A549 (cell line): ENCODE data around the gene CFAP410. TPM values are rescaled to one million over a fixed set of nuclear protein-coding genes. Genes with fewer than 3 reads are reported as not detected.

Experiments used
- ATAC-seq, 2 experiments: fragments of 200-7000 bp in 1 of 2; fragments of >200 bp in 1 of 2; cut with Nextera tagmentation in 1 of 2; cut with Tn5 transposase in 1 of 2; 3 replicates each; pipeline versions ENCODE4 v1.8.0 to v1.9.1; 2018 to 2020; ENCODE audit warnings: mild to moderate bottlenecking in 1 of 2, moderate library complexity in 1 of 2
- CTCF ChIA-PET: fragments of 300-600 bp; sonication (Branson Sonifier 250); formaldehyde crosslinking; extraction: SDS; loops from one replicate; lab custom pipeline; 2021; ENCODE audit warnings: antibody characterized with exemption, inconsistent platforms; lab: Yijun Ruan, JAX
- POLR2A ChIA-PET: fragments of 350-600 bp; formaldehyde crosslinking; extraction: SDS; loops from one replicate; lab custom pipeline; 2021; ENCODE audit warnings: antibody characterized with exemption, inconsistent platforms; lab: Yijun Ruan, JAX
- DNase-seq, 2 experiments: peaks; one replicate each; pipeline versions ENCODE4 v3.0.0 to v3.0.0-alpha.2; 2011 to 2016; ENCODE audit warnings: low read depth in 1 of 2, low spot score in 1 of 2
- FAIRE-seq: peaks from 2 replicates; lab custom pipeline; 2011; peaks lifted over from hg19 to GRCh38; lab: Jason Lieb, UNC
- H3K27ac ChIP-seq, 2 experiments: fragments of >200 bp; sonication (Bioruptor Twin); formaldehyde crosslinking; 3 replicates each; pipeline ENCODE4 v1.5.1; 2016 to 2017
- H3K4me1 ChIP-seq: fragments of >200 bp; sonication (Bioruptor Twin); formaldehyde crosslinking; 3 replicates; pipeline ENCODE4 v1.6.1; 2016
- H3K4me2 ChIP-seq: fragments of >200 bp; sonication (Bioruptor Twin); formaldehyde crosslinking; 3 replicates; pipeline ENCODE4 v1.6.1; 2016
- H3K4me3 ChIP-seq: fragments of >200 bp; sonication (Bioruptor Twin); formaldehyde crosslinking; 3 replicates; pipeline ENCODE4 v1.5.1; 2016
- H3K9me3 ChIP-seq: fragments of >200 bp; sonication (Bioruptor Twin); formaldehyde crosslinking; 3 replicates; pipeline ENCODE4 v1.6.1; 2016
- BHLHE40 ChIP-seq: IDR thresholded peaks from 2 replicates; pipeline ENCODE4 v1.6.1; 2012; ENCODE audit warnings: low read depth, low read length, inconsistent platforms
- CBX8 ChIP-seq: fragments of 200-600 bp; sonication (generic); IDR thresholded peaks from 2 replicates; pipeline ENCODE4 v1.6.1; 2016
- CEBPB ChIP-seq, 2 experiments: fragments of >200 bp in 1 of 2; sonication (Bioruptor Twin) in 1 of 2; formaldehyde crosslinking in 1 of 2; IDR thresholded peaks; 2 replicates each; pipeline ENCODE4 v1.6.1; 2012 to 2016
- EHF ChIP-seq: fragments of 250-450 bp; sonication (Bioruptor Pico); IDR thresholded peaks from 2 replicates; pipeline ENCODE4 v1.5.0; 2020; ENCODE audit warnings: mild to moderate bottlenecking
- EHMT2 ChIP-seq: fragments of 200-600 bp; sonication (generic); IDR thresholded peaks from 2 replicates; pipeline ENCODE4 v1.6.1; 2016; ENCODE audit warnings: antibody characterized with exemption, low read depth, mild to moderate bottlenecking, moderate library complexity
- ESRRA ChIP-seq: fragments of 150-350 bp; IDR thresholded peaks from 2 replicates; pipeline ENCODE4 v1.6.1; 2014; ENCODE audit warnings: mild to moderate bottlenecking, low read length, borderline replicate concordance
- FOSB ChIP-seq: fragments of 250-450 bp; sonication (Bioruptor Pico); IDR thresholded peaks from 2 replicates; pipeline ENCODE4 v1.5.0; 2020; ENCODE audit warnings: mild to moderate bottlenecking, moderate library complexity
- FOSL2 ChIP-seq, 2 experiments: fragments of 450-650 bp in 1 of 2; fragments of >200 bp in 1 of 2; sonication (Bioruptor Twin) in 1 of 2; formaldehyde crosslinking; IDR thresholded peaks; 2 replicates each; pipeline versions ENCODE4 v1.5.0 to v1.6.1; 2016 to 2020; ENCODE audit warnings: mild to moderate bottlenecking in 1 of 2, moderate library complexity in 1 of 2
- HDAC2 ChIP-seq: fragments of 200-600 bp; sonication (generic); IDR thresholded peaks from 2 replicates; pipeline ENCODE4 v1.6.1; 2016
- HOXB5 ChIP-seq: fragments of 250-450 bp; sonication (Bioruptor Pico); IDR thresholded peaks from 2 replicates; pipeline ENCODE4 v1.5.0; 2020; ENCODE audit warnings: mild to moderate bottlenecking, moderate library complexity
- KDM1A ChIP-seq: fragments of 200-600 bp; sonication (generic); IDR thresholded peaks from 2 replicates; pipeline ENCODE4 v1.6.1; 2016; ENCODE audit warnings: low read depth, mild to moderate bottlenecking
- KDM5A ChIP-seq: fragments of 200-600 bp; sonication (generic); IDR thresholded peaks from 2 replicates; pipeline ENCODE4 v1.6.1; 2016; ENCODE audit warnings: antibody characterized with exemption, mild to moderate bottlenecking
- MYC ChIP-seq: IDR thresholded peaks from 2 replicates; pipeline ENCODE4 v1.6.1; 2012; ENCODE audit warnings: mild to moderate bottlenecking, inconsistent platforms, low read length, improper control_type of control experiment, borderline replicate concordance
- NFE2L2 ChIP-seq: fragments of 150-350 bp; conservative IDR thresholded peaks from 2 replicates; pipeline ENCODE4 v1.6.1; 2014; ENCODE audit warnings: low read length
- NPAS2 ChIP-seq: fragments of 250-450 bp; sonication (Bioruptor Pico); IDR thresholded peaks from 2 replicates; pipeline ENCODE4 v1.8.0; 2022; ENCODE audit warnings: mild to moderate bottlenecking, moderate library complexity, borderline replicate concordance
- NR3C1 ChIP-seq: fragments of >200 bp; sonication (Bioruptor Twin); formaldehyde crosslinking; IDR thresholded peaks from 3 replicates; pipeline ENCODE4 v1.6.1; 2017
- POLR2A ChIP-seq: IDR thresholded peaks from 2 replicates; pipeline ENCODE4 v1.6.1; 2012; ENCODE audit warnings: mild to moderate bottlenecking, low read length
- RFX5 ChIP-seq: fragments of 450-650 bp; IDR thresholded peaks from 2 replicates; pipeline ENCODE4 v1.7.1; 2014; ENCODE audit warnings: antibody characterized with exemption, mild to moderate bottlenecking, moderate library complexity
- TFCP2L1 ChIP-seq: fragments of 250-450 bp; sonication (Bioruptor Pico); IDR thresholded peaks from 2 replicates; pipeline ENCODE4 v1.5.0; 2021; ENCODE audit warnings: mild to moderate bottlenecking
- TP53 ChIP-seq: fragments of 250-450 bp; sonication (Bioruptor Pico); IDR thresholded peaks from 2 replicates; pipeline ENCODE4 v1.5.0; 2021; ENCODE audit warnings: mild to moderate bottlenecking, moderate library complexity
- ZC3H11A ChIP-seq: fragments of 450-650 bp; IDR thresholded peaks from 2 replicates; pipeline ENCODE4 v1.6.1; 2014; ENCODE audit warnings: antibody characterized with exemption, mild to moderate bottlenecking
- ZNF302 ChIP-seq: fragments of 250-450 bp; sonication (Bioruptor Pico); IDR thresholded peaks from 2 replicates; pipeline ENCODE4 v1.9.0; 2021; ENCODE audit warnings: inconsistent platforms, mild to moderate bottlenecking, moderate library complexity
- WGBS: methylation state at CpG from one replicate; pipeline ENCODE4 v1.1.6; 2017; ENCODE audit errors: missing lambda C conversion rate; 5-methylcytosine and 5-hydroxymethylcytosine counted together
- polyA plus RNA-seq, 4 experiments: library from polyadenylated mRNA; depleted of rRNA in 3 of 4; stranded (reverse); fragments of >200 nt; fragmentation: RNase III in 1 of 4; extraction: RNeasy Plus Mini Kit Qiagen cat#74134 plus additional on column Dnase treatment in 1 of 4; gene quantifications; 2 replicates in 3 of 4; 3 replicates in 1 of 4; pipeline ENCODE4 v1.2.3, GENCODE V29; 2011 to 2017
- TF ChIP-seq, protein P1 (sequence below): IDR thresholded peaks from 2 replicates; pipeline ENCODE4 v1.6.1; 2012
- TF ChIP-seq, protein P2 (sequence below): fragments of 150-350 bp; IDR thresholded peaks from 2 replicates; pipeline ENCODE4 v1.6.1; 2014; ENCODE audit warnings: low read depth, mild to moderate bottlenecking, low read length
- TF ChIP-seq, protein P3 (sequence below): fragments of 250-450 bp; sonication (Bioruptor Pico); IDR thresholded peaks from 2 replicates; pipeline ENCODE4 v1.5.0; 2020; ENCODE audit warnings: low read depth, mild to moderate bottlenecking, moderate library complexity
- TF ChIP-seq, protein P4 (sequence below): fragments of 200-600 bp; sonication (generic); IDR thresholded peaks from 2 replicates; pipeline ENCODE4 v1.6.1; 2016; ENCODE audit warnings: antibody characterized with exemption, mild to moderate bottlenecking, moderate library complexity
- TF ChIP-seq, protein P5 (sequence below): IDR thresholded peaks from 2 replicates; pipeline ENCODE4 v1.6.1; 2012
- TF ChIP-seq, protein P6 (sequence below): fragments of 450-650 bp; IDR thresholded peaks from 2 replicates; pipeline ENCODE4 v1.6.1; 2014; ENCODE audit warnings: antibody characterized with exemption

The CFAP410 gene
- polyA plus RNA-seq, 2 of the 4 experiments (the other 2 are of a cell fraction): 3.2 to 7.1 TPM

DNA sequence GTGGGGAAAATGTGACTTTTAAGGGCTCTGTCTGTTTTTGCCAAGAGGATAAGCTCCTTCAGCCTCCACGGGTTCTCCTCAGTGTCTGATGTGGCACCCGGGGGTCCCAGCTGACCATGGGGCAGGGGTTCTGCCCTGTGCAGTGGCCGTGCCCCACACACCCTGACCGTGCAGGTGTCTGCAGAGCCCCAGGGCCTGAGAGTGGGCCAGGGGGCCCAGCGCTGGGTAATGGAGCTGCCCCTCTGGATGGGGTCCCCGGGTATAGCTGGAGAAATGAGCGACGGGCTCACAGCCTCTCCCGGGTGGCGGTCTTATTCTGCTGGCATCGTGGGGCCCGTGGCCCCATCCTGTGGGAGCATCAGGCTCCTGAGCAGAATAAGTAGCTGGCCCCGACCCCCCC lies 42.3 kb downstream of the CFAP410 start:
- DNase-seq: no peak
- WGBS: 56% methylated on average over 9 of the region's 13 CpGs
- TF ChIP-seq ESRRA: no peak
- no peak for TF ChIP-seq HDAC2
- TF ChIP-seq TFCP2L1 (CRISPR knock-in tag): no peak
- no peak for TF ChIP-seq MYC
- TF ChIP-seq NPAS2: no peak
- TF ChIP-seq NFE2L2: no peak
- TF ChIP-seq BHLHE40: no peak
- no peak for TF ChIP-seq TP53 (CRISPR knock-in tag)
- no peak for TF ChIP-seq KDM5A
- no peak for TF ChIP-seq NR3C1
- TF ChIP-seq, protein P1, sequence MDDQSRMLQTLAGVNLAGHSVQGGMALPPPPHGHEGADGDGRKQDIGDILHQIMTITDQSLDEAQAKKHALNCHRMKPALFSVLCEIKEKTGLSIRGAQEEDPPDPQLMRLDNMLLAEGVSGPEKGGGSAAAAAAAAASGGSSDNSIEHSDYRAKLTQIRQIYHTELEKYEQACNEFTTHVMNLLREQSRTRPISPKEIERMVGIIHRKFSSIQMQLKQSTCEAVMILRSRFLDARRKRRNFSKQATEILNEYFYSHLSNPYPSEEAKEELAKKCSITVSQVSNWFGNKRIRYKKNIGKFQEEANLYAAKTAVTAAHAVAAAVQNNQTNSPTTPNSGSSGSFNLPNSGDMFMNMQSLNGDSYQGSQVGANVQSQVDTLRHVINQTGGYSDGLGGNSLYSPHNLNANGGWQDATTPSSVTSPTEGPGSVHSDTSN: no peak
- TF ChIP-seq, protein P2, sequence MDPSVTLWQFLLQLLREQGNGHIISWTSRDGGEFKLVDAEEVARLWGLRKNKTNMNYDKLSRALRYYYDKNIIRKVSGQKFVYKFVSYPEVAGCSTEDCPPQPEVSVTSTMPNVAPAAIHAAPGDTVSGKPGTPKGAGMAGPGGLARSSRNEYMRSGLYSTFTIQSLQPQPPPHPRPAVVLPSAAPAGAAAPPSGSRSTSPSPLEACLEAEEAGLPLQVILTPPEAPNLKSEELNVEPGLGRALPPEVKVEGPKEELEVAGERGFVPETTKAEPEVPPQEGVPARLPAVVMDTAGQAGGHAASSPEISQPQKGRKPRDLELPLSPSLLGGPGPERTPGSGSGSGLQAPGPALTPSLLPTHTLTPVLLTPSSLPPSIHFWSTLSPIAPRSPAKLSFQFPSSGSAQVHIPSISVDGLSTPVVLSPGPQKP: no peak
- TF ChIP-seq POLR2A: no peak
- TF ChIP-seq, protein P3, sequence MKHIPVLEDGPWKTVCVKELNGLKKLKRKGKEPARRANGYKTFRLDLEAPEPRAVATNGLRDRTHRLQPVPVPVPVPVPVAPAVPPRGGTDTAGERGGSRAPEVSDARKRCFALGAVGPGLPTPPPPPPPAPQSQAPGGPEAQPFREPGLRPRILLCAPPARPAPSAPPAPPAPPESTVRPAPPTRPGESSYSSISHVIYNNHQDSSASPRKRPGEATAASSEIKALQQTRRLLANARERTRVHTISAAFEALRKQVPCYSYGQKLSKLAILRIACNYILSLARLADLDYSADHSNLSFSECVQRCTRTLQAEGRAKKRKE (CRISPR knock-in tag): no peak
- TF ChIP-seq KDM1A: no peak
- TF ChIP-seq, all 56 proteins: peak for 0
- Histone ChIP-seq H3K27ac (no peak overlapping the region), H3K4me3 (no peak overlapping the region), H3K4me2 (no peak overlapping the region), H3K9me3 (no peaks in the 10 kb centered on the region), H3K4me1 (peaks cover 28% of the 10 kb centered on the region)
- ChIA-PET POLR2A (no interaction called here), CTCF (interaction anchor here (0.7 to 2.2 kb wide), 9 partner anchors 9 to 38 kb away, joined by 3 to 11 read pairs (median 6); partner anchors contain the start of genes AIRE and DNMT3L)
- ATAC-seq (no peak), FAIRE-seq (no peak)

DNA sequence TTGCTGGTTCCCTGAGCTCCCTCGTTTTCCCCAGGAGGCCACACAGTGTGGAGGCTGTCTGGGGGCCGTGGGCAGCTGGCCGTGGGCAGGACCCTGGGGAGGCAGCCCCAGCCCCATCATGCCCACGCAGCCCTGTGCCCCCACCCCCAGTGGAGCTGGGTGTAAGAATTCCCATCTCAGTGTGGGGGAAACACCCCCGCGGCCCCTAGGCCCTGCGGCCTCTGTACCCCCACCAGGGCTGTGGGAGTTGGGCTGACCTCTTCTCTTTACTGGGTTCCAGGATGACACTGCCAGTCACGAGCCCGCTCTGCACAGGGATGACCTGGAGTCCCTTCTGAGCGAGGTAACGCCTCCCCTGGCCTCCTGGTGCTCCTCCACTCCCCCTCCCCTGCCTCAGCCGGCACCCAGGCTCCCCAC lies 43.1 kb downstream of the CFAP410 start:
- WGBS: no CpG with 5 or more reads among the region's 12 CpGs
- FAIRE-seq (no peak), ATAC-seq (no peak)

DNA sequence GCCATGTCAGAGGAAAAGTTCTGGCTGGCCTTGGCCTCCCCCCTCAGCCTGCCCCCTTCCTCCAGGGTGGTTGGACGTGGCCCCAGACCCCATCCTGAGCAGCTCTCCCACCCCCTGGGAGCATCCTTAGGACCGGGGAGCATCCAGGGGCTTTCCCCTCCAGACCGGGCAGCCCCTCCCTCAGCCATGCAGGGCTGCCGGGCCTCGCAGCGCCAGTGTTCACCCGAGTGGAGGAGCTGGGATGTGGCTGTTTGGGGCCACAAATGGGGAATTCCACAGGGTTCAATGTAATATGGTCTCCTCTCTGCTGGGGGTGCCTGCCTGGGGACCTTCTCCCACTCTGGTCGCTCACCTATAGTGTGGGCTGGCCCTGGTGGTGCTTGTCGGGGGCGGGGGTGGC lies 43.5 kb downstream of the CFAP410 start:
- Histone ChIP-seq H3K4me2 (no peak overlapping the region), H3K4me1 (peaks cover 18% of the 10 kb centered on the region), H3K4me3 (no peak overlapping the region), H3K27ac (peak overlapping the region in 1 of 2 experiments; percentile 55; a peak in 3 of 6 replicates), H3K9me3 (no peaks in the 10 kb centered on the region)
- DNase-seq (no peak), ATAC-seq (no peak), FAIRE-seq (no peak)
- ChIA-PET POLR2A (no interaction called here), CTCF (interaction anchor here (1.4 to 1.9 kb wide), 2 partner anchors 9 to 38 kb away, joined by 3 to 10 read pairs; no protein-coding TSS in a partner anchor)
- 100% methylated on average over 1 of the region's 10 CpGs for WGBS
- no peak for TF ChIP-seq ESRRA
- TF ChIP-seq FOSB (CRISPR knock-in tag): no peak
- TF ChIP-seq HOXB5 (CRISPR knock-in tag): no peak
- TF ChIP-seq EHF (CRISPR knock-in tag): no peak
- TF ChIP-seq, protein P1: no peak
- no peak for TF ChIP-seq EHMT2
- no peak for TF ChIP-seq RFX5
- no peak for TF ChIP-seq ZC3H11A
- no peak for TF ChIP-seq ZNF302 (CRISPR knock-in tag)
- TF ChIP-seq, protein P4, sequence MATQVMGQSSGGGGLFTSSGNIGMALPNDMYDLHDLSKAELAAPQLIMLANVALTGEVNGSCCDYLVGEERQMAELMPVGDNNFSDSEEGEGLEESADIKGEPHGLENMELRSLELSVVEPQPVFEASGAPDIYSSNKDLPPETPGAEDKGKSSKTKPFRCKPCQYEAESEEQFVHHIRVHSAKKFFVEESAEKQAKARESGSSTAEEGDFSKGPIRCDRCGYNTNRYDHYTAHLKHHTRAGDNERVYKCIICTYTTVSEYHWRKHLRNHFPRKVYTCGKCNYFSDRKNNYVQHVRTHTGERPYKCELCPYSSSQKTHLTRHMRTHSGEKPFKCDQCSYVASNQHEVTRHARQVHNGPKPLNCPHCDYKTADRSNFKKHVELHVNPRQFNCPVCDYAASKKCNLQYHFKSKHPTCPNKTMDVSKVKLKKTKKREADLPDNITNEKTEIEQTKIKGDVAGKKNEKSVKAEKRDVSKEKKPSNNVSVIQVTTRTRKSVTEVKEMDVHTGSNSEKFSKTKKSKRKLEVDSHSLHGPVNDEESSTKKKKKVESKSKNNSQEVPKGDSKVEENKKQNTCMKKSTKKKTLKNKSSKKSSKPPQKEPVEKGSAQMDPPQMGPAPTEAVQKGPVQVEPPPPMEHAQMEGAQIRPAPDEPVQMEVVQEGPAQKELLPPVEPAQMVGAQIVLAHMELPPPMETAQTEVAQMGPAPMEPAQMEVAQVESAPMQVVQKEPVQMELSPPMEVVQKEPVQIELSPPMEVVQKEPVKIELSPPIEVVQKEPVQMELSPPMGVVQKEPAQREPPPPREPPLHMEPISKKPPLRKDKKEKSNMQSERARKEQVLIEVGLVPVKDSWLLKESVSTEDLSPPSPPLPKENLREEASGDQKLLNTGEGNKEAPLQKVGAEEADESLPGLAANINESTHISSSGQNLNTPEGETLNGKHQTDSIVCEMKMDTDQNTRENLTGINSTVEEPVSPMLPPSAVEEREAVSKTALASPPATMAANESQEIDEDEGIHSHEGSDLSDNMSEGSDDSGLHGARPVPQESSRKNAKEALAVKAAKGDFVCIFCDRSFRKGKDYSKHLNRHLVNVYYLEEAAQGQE: no peak
- no peak for TF ChIP-seq CEBPB (IDR thresholded peaks at IDR 0.05)

More for the DNA sequence above, 43.1 kb downstream of the CFAP410 start:
- no peak overlapping the region for H3K4me2 ChIP-seq
- POLR2A ChIA-PET: no interaction called here
- peaks cover 23% of the 10 kb centered on the region for H3K4me1 ChIP-seq
- H3K27ac ChIP-seq: peak overlapping the region in 1 of 2 experiments; percentile 55; a peak in 2 of 6 replicates
- no peak overlapping the region for H3K4me3 ChIP-seq
- H3K9me3 ChIP-seq: no peaks in the 10 kb centered on the region
- no peak for TF ChIP-seq FOSL2 (IDR thresholded peaks at IDR 0.05)
- TF ChIP-seq FOSL2 (CRISPR knock-in tag; IDR thresholded peaks at IDR 0.05): no peak
- TF ChIP-seq, protein P5, sequence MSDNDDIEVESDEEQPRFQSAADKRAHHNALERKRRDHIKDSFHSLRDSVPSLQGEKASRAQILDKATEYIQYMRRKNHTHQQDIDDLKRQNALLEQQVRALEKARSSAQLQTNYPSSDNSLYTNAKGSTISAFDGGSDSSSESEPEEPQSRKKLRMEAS: no peak
- TF ChIP-seq CBX8: no peak
- TF ChIP-seq, protein P6, sequence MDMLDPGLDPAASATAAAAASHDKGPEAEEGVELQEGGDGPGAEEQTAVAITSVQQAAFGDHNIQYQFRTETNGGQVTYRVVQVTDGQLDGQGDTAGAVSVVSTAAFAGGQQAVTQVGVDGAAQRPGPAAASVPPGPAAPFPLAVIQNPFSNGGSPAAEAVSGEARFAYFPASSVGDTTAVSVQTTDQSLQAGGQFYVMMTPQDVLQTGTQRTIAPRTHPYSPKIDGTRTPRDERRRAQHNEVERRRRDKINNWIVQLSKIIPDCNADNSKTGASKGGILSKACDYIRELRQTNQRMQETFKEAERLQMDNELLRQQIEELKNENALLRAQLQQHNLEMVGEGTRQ: no peak
- TF ChIP-seq, all 56 proteins: peak for 0
- DNase-seq: no peak
- CTCF ChIA-PET: interaction anchor here (0.7 to 2.2 kb wide), 4 partner anchors 8 to 38 kb away, joined by 3 to 11 read pairs (median 6); partner anchors contain the start of gene AIRE
